Liver (tissue), 9 donors: ENCODE results near the gene C1orf21. TPM values are rescaled to one million over a fixed set of nuclear protein-coding genes. Genes with fewer than 3 reads are reported as not detected.

Experiments used
- DNase-seq: peaks from one replicate; pipeline ENCODE4 v3.0.0-alpha.2; 2017; ENCODE audit warnings: low spot score
- H3K27ac ChIP-seq, 2 donors: one replicate each; pipeline ENCODE4 v1.7.0; 2013; ENCODE audit warnings: inconsistent platforms in 2 of 2, low read length in 2 of 2, control low read depth in 1 of 2, low read depth in 1 of 2, mild to moderate bottlenecking in 1 of 2
- H3K27me3 ChIP-seq, 4 donors: one replicate each; pipeline versions ENCODE4 v1.6.1 to v1.7.0; 2013; ENCODE audit warnings: low read length in 3 of 4, inconsistent platforms in 1 of 4, mild to moderate bottlenecking in 1 of 4, moderate library complexity in 1 of 4; ENCODE audit not compliant: control insufficient read depth in 4 of 4, insufficient read depth in 4 of 4
- H3K36me3 ChIP-seq, 4 donors: one replicate each; pipeline versions ENCODE4 v1.6.1 to v1.7.0; 2013; ENCODE audit warnings: low read length in 3 of 4, mild to moderate bottlenecking in 3 of 4, low read depth in 1 of 4, moderate library complexity in 1 of 4; ENCODE audit not compliant: control insufficient read depth in 4 of 4, insufficient read depth in 3 of 4
- H3K4me1 ChIP-seq, 4 donors: one replicate each; pipeline versions ENCODE4 v1.6.1 to v1.7.0; 2013; ENCODE audit warnings: low read length in 3 of 4, mild to moderate bottlenecking in 3 of 4, moderate library complexity in 1 of 4; ENCODE audit not compliant: control insufficient read depth in 4 of 4, insufficient read depth in 4 of 4
- H3K4me3 ChIP-seq, 3 donors: one replicate each; pipeline versions ENCODE4 v1.6.1 to v1.7.0; 2013; ENCODE audit warnings: low read length in 3 of 3, control low read depth in 1 of 3, low read depth in 1 of 3, mild to moderate bottlenecking in 1 of 3
- H3K9ac ChIP-seq, 2 donors: one replicate each; pipeline ENCODE4 v1.7.0; 2013; ENCODE audit warnings: low read length in 2 of 2, mild to moderate bottlenecking in 2 of 2, moderate library complexity in 2 of 2, control low read depth in 1 of 2, low read depth in 1 of 2
- H3K9me3 ChIP-seq, 4 donors: one replicate each; pipeline versions ENCODE4 v1.6.1 to v1.7.0; 2013; ENCODE audit warnings: low read length in 3 of 4; ENCODE audit not compliant: control insufficient read depth in 4 of 4
- EGR1 ChIP-seq, 2 donors: IDR thresholded peaks; 2 replicates each; pipeline ENCODE4 v1.6.1; 2016 to 2018; ENCODE audit warnings: antibody characterized with exemption in 2 of 2, low read depth in 2 of 2
- FOXA1 ChIP-seq: IDR thresholded peaks from 2 replicates; pipeline ENCODE4 v1.6.1; 2016; ENCODE audit warnings: antibody characterized with exemption
- FOXA2 ChIP-seq: IDR thresholded peaks from 2 replicates; pipeline ENCODE4 v1.6.1; 2016; ENCODE audit warnings: antibody characterized with exemption
- GABPA ChIP-seq, 2 donors: IDR thresholded peaks in 1 of 2; conservative IDR thresholded peaks in 1 of 2; 2 replicates each; pipeline ENCODE4 v1.6.1; 2016; ENCODE audit warnings: antibody characterized with exemption in 2 of 2, mild to moderate bottlenecking in 1 of 2, moderate library complexity in 1 of 2
- HNF4G ChIP-seq: IDR thresholded peaks from 2 replicates; pipeline ENCODE4 v1.6.1; 2016; ENCODE audit warnings: antibody characterized with exemption
- JUND ChIP-seq, 2 donors: IDR thresholded peaks; 2 replicates each; pipeline ENCODE4 v1.6.1; 2016; ENCODE audit warnings: antibody characterized with exemption in 2 of 2
- NR2F2 ChIP-seq: IDR thresholded peaks from 2 replicates; pipeline ENCODE4 v1.6.1; 2016; ENCODE audit warnings: antibody characterized with exemption
- RAD21 ChIP-seq, 2 donors: IDR thresholded peaks; 2 replicates each; pipeline ENCODE4 v1.6.1; 2016; ENCODE audit warnings: antibody characterized with exemption in 2 of 2, mild to moderate bottlenecking in 2 of 2
- TAF1 ChIP-seq: conservative IDR thresholded peaks from 2 replicates; pipeline ENCODE4 v1.6.1; 2016; ENCODE audit warnings: antibody characterized with exemption, mild to moderate bottlenecking
- YY1 ChIP-seq: IDR thresholded peaks from 2 replicates; pipeline ENCODE4 v1.6.1; 2016; ENCODE audit warnings: antibody characterized with exemption, mild to moderate bottlenecking
- WGBS: extraction: QIAGEN DNeasy Blood & Tissue Kit; methylation state at CpG from one replicate; pipeline ENCODE4 v1.1.7; 2013; 5-methylcytosine and 5-hydroxymethylcytosine counted together
- polyA plus RNA-seq, 2 donors: library from polyadenylated mRNA; stranded (reverse) in 1 of 2; unstranded in 1 of 2; fragments of 200-250 nt in 1 of 2; fragments of >200 nt in 1 of 2; fragmentation: Nextera tagmentation in 1 of 2; extraction: Ambion mirVana in 1 of 2; gene quantifications; one replicate each; pipeline versions ENCODE4 v1.2.1 to v1.2.3, GENCODE V29; 2013 to 2015
- total RNA-seq, 2 donors: library from RNA; depleted of rRNA; stranded (reverse); fragments of >200 nt; gene quantifications; one replicate each; pipeline ENCODE4 v1.2.3, GENCODE V29; 2014
- TF ChIP-seq, protein P1 (sequence below): IDR thresholded peaks from 2 replicates; pipeline ENCODE4 v1.6.1; 2016; ENCODE audit warnings: antibody characterized with exemption
- TF ChIP-seq, protein P2 (sequence below): IDR thresholded peaks from 2 replicates; pipeline ENCODE4 v1.6.1; 2016; ENCODE audit warnings: antibody characterized with exemption
- TF ChIP-seq, protein P3 (sequence below): fragments of 150-350 bp; IDR thresholded peaks from 2 replicates; pipeline ENCODE4 v1.5.1; 2017; ENCODE audit warnings: improper control_type of control experiment, low read depth, low read length; ENCODE audit not compliant: missing input control
- TF ChIP-seq, protein P4 (sequence below): IDR thresholded peaks from 2 replicates; pipeline ENCODE4 v1.6.1; 2016; ENCODE audit warnings: antibody characterized with exemption
- TF ChIP-seq, protein P5 (sequence below): IDR thresholded peaks from 2 replicates; pipeline ENCODE4 v1.6.1; 2016; ENCODE audit warnings: antibody characterized with exemption, mild to moderate bottlenecking
- donor health status: healthy.
- donor health status: healthy.
- donor health status: healthy.
- donor health status: healthy.
- donor health status: healthy.

Gene C1orf21
- total and polyA plus RNA-seq, 4 donors = 2.3 to 21.3 (median 13.4) TPM

DNA sequence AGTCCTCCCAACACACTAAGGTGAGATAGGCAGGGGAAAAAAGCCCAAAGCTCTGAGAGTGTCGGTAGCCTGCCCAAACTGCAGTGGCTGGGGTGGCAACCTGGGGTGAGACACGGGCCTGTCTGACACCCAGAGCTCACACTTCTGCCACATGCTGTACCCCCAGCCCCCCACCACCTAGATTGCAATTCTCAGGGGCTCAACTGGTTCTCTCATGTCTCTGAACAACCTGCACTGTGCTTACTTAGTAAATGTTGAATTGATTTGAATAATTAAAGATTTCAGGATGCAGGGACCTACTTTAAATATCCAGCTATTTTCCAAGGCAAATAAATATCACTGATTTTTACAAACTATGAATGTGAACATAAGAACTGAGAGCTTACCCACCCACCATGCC is 252.4 kb downstream of the C1orf21 start (continued):
- TF ChIP-seq, protein P1, sequence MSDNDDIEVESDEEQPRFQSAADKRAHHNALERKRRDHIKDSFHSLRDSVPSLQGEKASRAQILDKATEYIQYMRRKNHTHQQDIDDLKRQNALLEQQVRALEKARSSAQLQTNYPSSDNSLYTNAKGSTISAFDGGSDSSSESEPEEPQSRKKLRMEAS = no peak
- TF ChIP-seq NR2F2 (no peak), FOXA1 (no peak), GABPA (IDR thresholded peaks at IDR 0.05 in 1 of 2, conservative IDR thresholded peaks at IDR 0.05 in 1 of 2) (no peak), YY1 (no peak), RAD21 (IDR thresholded peaks at IDR 0.05) (no peak), EGR1 (IDR thresholded peaks at IDR 0.05; ENCODE audit: low read depth in 2 of 2) (no peak), JUND (IDR thresholded peaks at IDR 0.05) (no peak)
- TF ChIP-seq, protein P2, sequence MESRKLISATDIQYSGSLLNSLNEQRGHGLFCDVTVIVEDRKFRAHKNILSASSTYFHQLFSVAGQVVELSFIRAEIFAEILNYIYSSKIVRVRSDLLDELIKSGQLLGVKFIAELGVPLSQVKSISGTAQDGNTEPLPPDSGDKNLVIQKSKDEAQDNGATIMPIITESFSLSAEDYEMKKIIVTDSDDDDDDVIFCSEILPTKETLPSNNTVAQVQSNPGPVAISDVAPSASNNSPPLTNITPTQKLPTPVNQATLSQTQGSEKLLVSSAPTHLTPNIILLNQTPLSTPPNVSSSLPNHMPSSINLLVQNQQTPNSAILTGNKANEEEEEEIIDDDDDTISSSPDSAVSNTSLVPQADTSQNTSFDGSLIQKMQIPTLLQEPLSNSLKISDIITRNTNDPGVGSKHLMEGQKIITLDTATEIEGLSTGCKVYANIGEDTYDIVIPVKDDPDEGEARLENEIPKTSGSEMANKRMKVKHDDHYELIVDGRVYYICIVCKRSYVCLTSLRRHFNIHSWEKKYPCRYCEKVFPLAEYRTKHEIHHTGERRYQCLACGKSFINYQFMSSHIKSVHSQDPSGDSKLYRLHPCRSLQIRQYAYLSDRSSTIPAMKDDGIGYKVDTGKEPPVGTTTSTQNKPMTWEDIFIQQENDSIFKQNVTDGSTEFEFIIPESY = no peak

DNA sequence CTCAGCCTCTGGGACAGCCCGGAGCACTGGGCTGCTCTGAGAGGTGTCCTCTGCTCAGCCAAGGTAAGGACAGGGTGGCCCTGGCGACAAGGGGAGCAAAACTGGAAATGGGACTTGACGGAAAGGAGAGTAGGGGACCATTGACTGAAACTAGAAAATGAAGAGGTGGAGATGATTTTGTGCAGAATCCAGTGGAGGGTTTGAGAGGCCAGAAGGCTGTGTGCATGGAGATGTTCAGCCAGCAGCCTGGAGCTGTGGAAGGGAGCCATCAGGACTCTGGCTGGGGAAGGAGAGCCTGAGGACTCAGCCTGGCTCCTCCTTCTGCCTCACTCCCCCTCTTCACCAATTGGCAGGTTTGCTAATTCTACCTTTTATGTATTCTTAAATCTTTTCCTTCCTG is 253.7 kb downstream of the C1orf21 start:
- no peak overlapping the region for H3K27ac ChIP-seq
- 96% methylated on average over 3 of the region's 3 CpGs for WGBS

More for the DNA sequence above, 253.7 kb downstream of the C1orf21 start:
- H3K9me3 ChIP-seq = no peaks in the 10 kb centered on the region
- no peak overlapping the region for H3K4me3 ChIP-seq
- TF ChIP-seq JUND (IDR thresholded peaks at IDR 0.05) = no peak
- TF ChIP-seq, protein P2 = no peak
- TF ChIP-seq FOXA2 = no peak
- TF ChIP-seq, protein P3, sequence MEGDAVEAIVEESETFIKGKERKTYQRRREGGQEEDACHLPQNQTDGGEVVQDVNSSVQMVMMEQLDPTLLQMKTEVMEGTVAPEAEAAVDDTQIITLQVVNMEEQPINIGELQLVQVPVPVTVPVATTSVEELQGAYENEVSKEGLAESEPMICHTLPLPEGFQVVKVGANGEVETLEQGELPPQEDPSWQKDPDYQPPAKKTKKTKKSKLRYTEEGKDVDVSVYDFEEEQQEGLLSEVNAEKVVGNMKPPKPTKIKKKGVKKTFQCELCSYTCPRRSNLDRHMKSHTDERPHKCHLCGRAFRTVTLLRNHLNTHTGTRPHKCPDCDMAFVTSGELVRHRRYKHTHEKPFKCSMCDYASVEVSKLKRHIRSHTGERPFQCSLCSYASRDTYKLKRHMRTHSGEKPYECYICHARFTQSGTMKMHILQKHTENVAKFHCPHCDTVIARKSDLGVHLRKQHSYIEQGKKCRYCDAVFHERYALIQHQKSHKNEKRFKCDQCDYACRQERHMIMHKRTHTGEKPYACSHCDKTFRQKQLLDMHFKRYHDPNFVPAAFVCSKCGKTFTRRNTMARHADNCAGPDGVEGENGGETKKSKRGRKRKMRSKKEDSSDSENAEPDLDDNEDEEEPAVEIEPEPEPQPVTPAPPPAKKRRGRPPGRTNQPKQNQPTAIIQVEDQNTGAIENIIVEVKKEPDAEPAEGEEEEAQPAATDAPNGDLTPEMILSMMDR = no peak
- TF ChIP-seq RAD21 (IDR thresholded peaks at IDR 0.05) = no peak
- TF ChIP-seq FOXA1 = no peak
- TF ChIP-seq NR2F2 = no peak
- TF ChIP-seq TAF1 = no peak
- TF ChIP-seq, protein P4, sequence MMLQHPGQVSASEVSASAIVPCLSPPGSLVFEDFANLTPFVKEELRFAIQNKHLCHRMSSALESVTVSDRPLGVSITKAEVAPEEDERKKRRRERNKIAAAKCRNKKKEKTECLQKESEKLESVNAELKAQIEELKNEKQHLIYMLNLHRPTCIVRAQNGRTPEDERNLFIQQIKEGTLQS = no peak
- no peak for TF ChIP-seq HNF4G
- TF ChIP-seq, protein P5, sequence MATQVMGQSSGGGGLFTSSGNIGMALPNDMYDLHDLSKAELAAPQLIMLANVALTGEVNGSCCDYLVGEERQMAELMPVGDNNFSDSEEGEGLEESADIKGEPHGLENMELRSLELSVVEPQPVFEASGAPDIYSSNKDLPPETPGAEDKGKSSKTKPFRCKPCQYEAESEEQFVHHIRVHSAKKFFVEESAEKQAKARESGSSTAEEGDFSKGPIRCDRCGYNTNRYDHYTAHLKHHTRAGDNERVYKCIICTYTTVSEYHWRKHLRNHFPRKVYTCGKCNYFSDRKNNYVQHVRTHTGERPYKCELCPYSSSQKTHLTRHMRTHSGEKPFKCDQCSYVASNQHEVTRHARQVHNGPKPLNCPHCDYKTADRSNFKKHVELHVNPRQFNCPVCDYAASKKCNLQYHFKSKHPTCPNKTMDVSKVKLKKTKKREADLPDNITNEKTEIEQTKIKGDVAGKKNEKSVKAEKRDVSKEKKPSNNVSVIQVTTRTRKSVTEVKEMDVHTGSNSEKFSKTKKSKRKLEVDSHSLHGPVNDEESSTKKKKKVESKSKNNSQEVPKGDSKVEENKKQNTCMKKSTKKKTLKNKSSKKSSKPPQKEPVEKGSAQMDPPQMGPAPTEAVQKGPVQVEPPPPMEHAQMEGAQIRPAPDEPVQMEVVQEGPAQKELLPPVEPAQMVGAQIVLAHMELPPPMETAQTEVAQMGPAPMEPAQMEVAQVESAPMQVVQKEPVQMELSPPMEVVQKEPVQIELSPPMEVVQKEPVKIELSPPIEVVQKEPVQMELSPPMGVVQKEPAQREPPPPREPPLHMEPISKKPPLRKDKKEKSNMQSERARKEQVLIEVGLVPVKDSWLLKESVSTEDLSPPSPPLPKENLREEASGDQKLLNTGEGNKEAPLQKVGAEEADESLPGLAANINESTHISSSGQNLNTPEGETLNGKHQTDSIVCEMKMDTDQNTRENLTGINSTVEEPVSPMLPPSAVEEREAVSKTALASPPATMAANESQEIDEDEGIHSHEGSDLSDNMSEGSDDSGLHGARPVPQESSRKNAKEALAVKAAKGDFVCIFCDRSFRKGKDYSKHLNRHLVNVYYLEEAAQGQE = no peak
- TF ChIP-seq, protein P1 = no peak
- no peak for TF ChIP-seq EGR1 (IDR thresholded peaks at IDR 0.05; ENCODE audit: low read depth in 2 of 2)
- H3K4me1 ChIP-seq = peaks cover 0 to 7% (median under 1%) of the 10 kb centered on the region in 4 donors
- no peak overlapping the region for H3K9ac ChIP-seq
- DNase-seq = no peak
- H3K27me3 ChIP-seq = no peaks in the 10 kb centered on the region
- H3K36me3 ChIP-seq = no peaks in the 10 kb centered on the region
